A549 (cell line): ENCODE data around the gene CGB7. TPM values are rescaled to one million over a fixed set of nuclear protein-coding genes. Genes with fewer than 3 reads are reported as not detected.
"Not testable (repeated sequence)": the region's sequence is repeated elsewhere in the genome, so short reads cannot be mapped to it uniquely, and the experiment has no call there.

Source experiments
- ATAC-seq, 2 experiments: fragments of 200-7000 bp in 1 of 2; fragments of >200 bp in 1 of 2; cut with Nextera tagmentation in 1 of 2; cut with Tn5 transposase in 1 of 2; 3 replicates each; pipeline versions ENCODE4 v1.8.0 to v1.9.1; 2018 to 2020; ENCODE audit warnings: mild to moderate bottlenecking in 1 of 2, moderate library complexity in 1 of 2
- CTCF ChIA-PET: fragments of 300-600 bp; sonication (Branson Sonifier 250); formaldehyde crosslinking; extraction: SDS; loops from one replicate; lab custom pipeline; 2021; ENCODE audit warnings: antibody characterized with exemption, inconsistent platforms; lab: Yijun Ruan, JAX
- POLR2A ChIA-PET: fragments of 350-600 bp; formaldehyde crosslinking; extraction: SDS; loops from one replicate; lab custom pipeline; 2021; ENCODE audit warnings: antibody characterized with exemption, inconsistent platforms; lab: Yijun Ruan, JAX
- DNase-seq, 2 experiments: peaks; one replicate each; pipeline versions ENCODE4 v3.0.0 to v3.0.0-alpha.2; 2011 to 2016; ENCODE audit warnings: low read depth in 1 of 2, low spot score in 1 of 2
- FAIRE-seq: peaks from 2 replicates; lab custom pipeline; 2011; peaks lifted over from hg19 to GRCh38; lab: Jason Lieb, UNC
- H3K27ac ChIP-seq, 2 experiments: fragments of >200 bp; sonication (Bioruptor Twin); formaldehyde crosslinking; 3 replicates each; pipeline ENCODE4 v1.5.1; 2016 to 2017
- H3K4me1 ChIP-seq: fragments of >200 bp; sonication (Bioruptor Twin); formaldehyde crosslinking; 3 replicates; pipeline ENCODE4 v1.6.1; 2016
- H3K4me2 ChIP-seq: fragments of >200 bp; sonication (Bioruptor Twin); formaldehyde crosslinking; 3 replicates; pipeline ENCODE4 v1.6.1; 2016
- H3K4me3 ChIP-seq: fragments of >200 bp; sonication (Bioruptor Twin); formaldehyde crosslinking; 3 replicates; pipeline ENCODE4 v1.5.1; 2016
- H3K9me3 ChIP-seq: fragments of >200 bp; sonication (Bioruptor Twin); formaldehyde crosslinking; 3 replicates; pipeline ENCODE4 v1.6.1; 2016
- E2F6 ChIP-seq: IDR thresholded peaks from 2 replicates; pipeline ENCODE4 v1.6.1; 2012; ENCODE audit warnings: low read depth, borderline replicate concordance
- EP300 ChIP-seq, 2 experiments: fragments of >200 bp; sonication (Bioruptor Twin); formaldehyde crosslinking; IDR thresholded peaks; 2 replicates in 1 of 2; 3 replicates in 1 of 2; pipeline ENCODE4 v1.6.1; 2016 to 2017
- FOSL2 ChIP-seq, 2 experiments: fragments of 450-650 bp in 1 of 2; fragments of >200 bp in 1 of 2; sonication (Bioruptor Twin) in 1 of 2; formaldehyde crosslinking; IDR thresholded peaks; 2 replicates each; pipeline versions ENCODE4 v1.5.0 to v1.6.1; 2016 to 2020; ENCODE audit warnings: mild to moderate bottlenecking in 1 of 2, moderate library complexity in 1 of 2
- GATA3 ChIP-seq: IDR thresholded peaks from 2 replicates; pipeline ENCODE4 v1.6.1; 2012; ENCODE audit warnings: borderline replicate concordance
- JUN ChIP-seq, 2 experiments: fragments of >200 bp; sonication (Bioruptor Twin); formaldehyde crosslinking; IDR thresholded peaks; 2 replicates in 1 of 2; 3 replicates in 1 of 2; pipeline ENCODE4 v1.6.1; 2016 to 2017
- JUNB ChIP-seq: fragments of >200 bp; sonication (Bioruptor Twin); formaldehyde crosslinking; IDR thresholded peaks from 2 replicates; pipeline ENCODE4 v1.6.1; 2016
- PBX3 ChIP-seq: IDR thresholded peaks from 2 replicates; pipeline ENCODE4 v1.6.1; 2012
- RAD21 ChIP-seq, 2 experiments: fragments of >200 bp in 1 of 2; sonication (Bioruptor Twin) in 1 of 2; formaldehyde crosslinking in 1 of 2; IDR thresholded peaks in 1 of 2; conservative IDR thresholded peaks in 1 of 2; 2 replicates in 1 of 2; 3 replicates in 1 of 2; pipeline ENCODE4 v1.6.1; 2012 to 2018; ENCODE audit warnings: inconsistent platforms in 1 of 2
- RCOR1 ChIP-seq: fragments of 150-350 bp; IDR thresholded peaks from 2 replicates; pipeline ENCODE4 v1.6.1; 2014; ENCODE audit warnings: antibody characterized with exemption, low read length, low read depth
- WGBS: methylation state at CpG from one replicate; pipeline ENCODE4 v1.1.6; 2017; ENCODE audit errors: missing lambda C conversion rate; 5-methylcytosine and 5-hydroxymethylcytosine counted together
- polyA plus RNA-seq, 4 experiments: library from polyadenylated mRNA; depleted of rRNA in 3 of 4; stranded (reverse); fragments of >200 nt; fragmentation: RNase III in 1 of 4; extraction: RNeasy Plus Mini Kit Qiagen cat#74134 plus additional on column Dnase treatment in 1 of 4; gene quantifications; 2 replicates in 3 of 4; 3 replicates in 1 of 4; pipeline ENCODE4 v1.2.3, GENCODE V29; 2011 to 2017
- TF ChIP-seq, protein P1 (sequence below): IDR thresholded peaks from 2 replicates; pipeline ENCODE4 v1.6.1; 2012

CGB7 gene
- polyA plus RNA-seq, 2 of the 4 experiments (the other 2 are of a cell fraction), result 0.56 to 0.79 TPM

DNA sequence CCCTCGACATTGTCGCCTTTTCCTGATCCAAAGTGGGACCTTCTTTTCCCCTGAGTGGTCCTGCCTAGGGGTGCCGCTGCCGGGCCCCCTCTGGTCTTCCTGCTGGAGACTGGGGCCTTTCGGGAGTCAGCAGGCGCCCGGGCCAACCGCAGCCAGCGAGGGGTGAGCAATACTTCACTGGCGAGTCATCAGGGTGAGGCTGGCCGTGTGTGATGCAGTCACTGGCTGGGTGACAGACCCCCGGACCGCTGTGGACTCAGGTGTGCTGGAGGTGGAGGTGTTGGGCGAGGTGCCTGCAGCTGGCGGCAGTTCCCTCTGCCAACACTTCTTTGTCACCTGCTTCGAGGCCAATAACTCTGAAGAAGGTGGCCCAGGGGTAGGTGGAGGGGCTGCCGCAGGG is 15.4 kb downstream of the CGB7 start:
- Histone ChIP-seq H3K4me1 (peaks cover 32% of the 10 kb centered on the region), H3K4me2 (peak overlapping the region; percentile 24; the same call in 2 of the 3 replicates), H3K4me3 (no peak overlapping the region), H3K27ac (peak overlapping the region; percentile 21 to 65; a peak in 4 of 6 replicates), H3K9me3 (no peaks in the 10 kb centered on the region)
- ATAC-seq (0 out of 6 replicates have a peak, but pooled peaks of 1 of the 2 experiments have one; percentile 20), DNase-seq (peak in 1 of 2 experiments; percentile 35), FAIRE-seq (no peak)
- ChIA-PET CTCF (no interaction called here), POLR2A (no interaction called here)
- TF ChIP-seq FOSL2 (IDR thresholded peaks at IDR 0.05) (no peak), FOSL2 (CRISPR knock-in tag; IDR thresholded peaks at IDR 0.05) (peak; percentile 31; the same call in 1 of the 2 replicates), RCOR1 (no peak)
- WGBS, result 38% methylated on average over 17 of the region's 17 CpGs

- CTCF ChIA-PET, result interaction anchor here (0.9 to 2.4 kb wide), 3 partner anchors 16 to 42 kb away, joined by 3 to 9 read pairs (median 3); a partner anchor contains a TSS
- peak in 1 of 2 experiments; percentile 8; a peak in 2 of 6 replicates for ATAC-seq
- H3K4me3 ChIP-seq, POLR2A ChIA-PET, H3K9me3 ChIP-seq, DNase-seq, FAIRE-seq, H3K4me2 ChIP-seq: not testable (repeated sequence)
- Histone ChIP-seq H3K27ac (peak overlapping the region; percentile 78 to 82), H3K4me1 (peaks cover 32% of the 10 kb centered on the region)
- WGBS, result 78% methylated on average over 9 of the region's 9 CpGs
These were observed 17.8 kb downstream of the CGB7 start for GRCh38 chr19:49039736-49040135.

- H3K4me3 ChIP-seq, POLR2A ChIA-PET: not testable (repeated sequence)
These were observed 18.8 kb downstream of the CGB7 start for GRCh38 chr19:49038557-49039276.

GRCh38 chr19:49038111-49038510 is 19.4 kb downstream of the CGB7 start:
- POLR2A ChIA-PET, DNase-seq, ATAC-seq, H3K4me3 ChIP-seq, H3K9me3 ChIP-seq, FAIRE-seq: not testable (repeated sequence)
- 76% methylated on average over 8 of the region's 8 CpGs for WGBS
- Histone ChIP-seq H3K4me2 (peak overlapping the region; percentile 73), H3K27ac (peak overlapping the region; percentile 78 to 82), H3K4me1 (peaks cover 32% of the 10 kb centered on the region)
- CTCF ChIA-PET, result interaction anchor here (0.6 to 2.4 kb wide), 4 partner anchors 18 to 224 kb away, joined by 3 to 9 read pairs (median 3); a partner anchor contains a TSS

More at GRCh38 chr19:49038557-49039276, 18.8 kb downstream of the CGB7 start:
- Histone ChIP-seq H3K27ac (peak overlapping the region; percentile 78 to 82), H3K4me2 (peak overlapping the region; percentile 73), H3K4me1 (peaks cover 32% of the 10 kb centered on the region)
- TF ChIP-seq JUNB, result peak; percentile 70
- TF ChIP-seq PBX3, result peak; percentile 22; the same call in 1 of the 2 replicates
- TF ChIP-seq GATA3, result peak; percentile 63; the same call in 1 of the 2 replicates
- TF ChIP-seq RAD21 (conservative IDR thresholded peaks at IDR 0.05 in 1 of 2, IDR thresholded peaks at IDR 0.05 in 1 of 2), result peak in 1 of 2 experiments; percentile 13; a peak in 1 of 5 replicates
- peak; percentile 80 for TF ChIP-seq FOSL2 (IDR thresholded peaks at IDR 0.05)
- TF ChIP-seq FOSL2 (CRISPR knock-in tag; IDR thresholded peaks at IDR 0.05), result peak; percentile 98
- TF ChIP-seq JUN (IDR thresholded peaks at IDR 0.05), result peak in 1 of 2 experiments; percentile 49; a peak in 2 of 5 replicates
- TF ChIP-seq, protein P1, sequence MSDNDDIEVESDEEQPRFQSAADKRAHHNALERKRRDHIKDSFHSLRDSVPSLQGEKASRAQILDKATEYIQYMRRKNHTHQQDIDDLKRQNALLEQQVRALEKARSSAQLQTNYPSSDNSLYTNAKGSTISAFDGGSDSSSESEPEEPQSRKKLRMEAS, result peak; percentile 86
- TF ChIP-seq E2F6, result peak; percentile 84; the same call in 1 of the 2 replicates
- TF ChIP-seq EP300 (IDR thresholded peaks at IDR 0.05), result peak in 1 of 2 experiments; percentile 18; a peak in 1 of 5 replicates
- WGBS, result 14% methylated on average over 23 of the region's 26 CpGs
- FAIRE-seq, H3K9me3 ChIP-seq: not testable (repeated sequence)
- CTCF ChIA-PET, result interaction anchor here (1.6 to 2.4 kb wide), 3 partner anchors 19 to 41 kb away, joined by 3 to 9 read pairs (median 3); a partner anchor contains a TSS
- DNase-seq (peak; percentile 68 to 85), ATAC-seq (peak; percentile 88 to 97)
